ENCODE results near the gene GALNT2. TPM values are rescaled to one million over a fixed set of nuclear protein-coding genes. Genes with fewer than 3 reads are reported as not detected.
A peak's percentile ranks its signal among the peaks of the same experiment; 100 is the strongest.

GALNT2 gene
- total and polyA plus RNA-seq, 12 donors = 9.7 to 35.1 (median 25.8) TPM

- no peaks in the 10 kb centered on the region for H3K9me3 ChIP-seq
- ATAC-seq (peak in 5 of 8 donors; percentile 5 to 45 (median 22)), DNase-seq (no peak)
- no peaks in the 10 kb centered on the region for H3K27me3 ChIP-seq
- peaks cover 0 to 28% (median 0%) of the 10 kb centered on the region in 9 donors for H3K36me3 ChIP-seq
- TF ChIP-seq CTCF (IDR thresholded peaks at IDR 0.05) = no peak
- peak overlapping the region in 2 of 10 donors; percentile 19 to 23 for H3K4me3 ChIP-seq
- intact Hi-C loops (cut with DNase I) = no loop called here
- WGBS, 2 donors = 79 to 81% methylated on average over 15 of the region's 15 CpGs
- H3K4me1 ChIP-seq = peaks cover 0 to 50% (median 33%) of the 10 kb centered on the region in 9 donors
- H3K27ac ChIP-seq = peak overlapping the region in 9 of 10 donors; percentile 35 to 86 (median 65)
Observed at GRCh38 chr1:230114237-230114651, 47.2 kb downstream of the GALNT2 start.

DNA sequence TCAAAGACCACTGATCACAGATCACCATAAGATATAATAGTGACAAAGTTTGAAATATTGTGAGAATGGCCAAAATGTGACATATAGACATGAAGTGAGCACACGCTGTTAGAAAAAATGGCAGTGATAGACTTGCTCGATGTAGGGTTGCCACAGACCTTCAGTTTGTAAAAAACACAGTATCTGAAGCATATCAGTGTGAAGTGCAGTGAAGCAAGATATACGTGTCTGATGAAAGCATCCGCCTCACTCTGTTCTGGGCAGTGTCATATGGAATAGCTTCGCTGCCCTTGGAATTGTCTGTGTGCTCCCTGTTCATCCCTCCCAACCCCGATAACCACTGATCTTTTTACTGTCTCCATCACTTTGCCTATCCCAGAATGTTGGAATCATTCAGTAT lies 50.7 kb downstream of the GALNT2 start:
- 93 to 97% methylated on average over 6 of the region's 6 CpGs for WGBS, 2 donors
- DNase-seq (no peak), ATAC-seq (no peak)
- H3K9me3 ChIP-seq = no peaks in the 10 kb centered on the region
- TF ChIP-seq CTCF (IDR thresholded peaks at IDR 0.05) = no peak
- H3K27me3 ChIP-seq = no peaks in the 10 kb centered on the region
- no peak overlapping the region for H3K4me3 ChIP-seq
- no peak overlapping the region for H3K27ac ChIP-seq
- intact Hi-C loops (cut with DNase I) = no loop called here
- H3K4me1 ChIP-seq = peaks cover 0 to 43% (median 25%) of the 10 kb centered on the region in 9 donors
- peaks cover 0 to 37% (median 0%) of the 10 kb centered on the region in 9 donors for H3K36me3 ChIP-seq

DNA sequence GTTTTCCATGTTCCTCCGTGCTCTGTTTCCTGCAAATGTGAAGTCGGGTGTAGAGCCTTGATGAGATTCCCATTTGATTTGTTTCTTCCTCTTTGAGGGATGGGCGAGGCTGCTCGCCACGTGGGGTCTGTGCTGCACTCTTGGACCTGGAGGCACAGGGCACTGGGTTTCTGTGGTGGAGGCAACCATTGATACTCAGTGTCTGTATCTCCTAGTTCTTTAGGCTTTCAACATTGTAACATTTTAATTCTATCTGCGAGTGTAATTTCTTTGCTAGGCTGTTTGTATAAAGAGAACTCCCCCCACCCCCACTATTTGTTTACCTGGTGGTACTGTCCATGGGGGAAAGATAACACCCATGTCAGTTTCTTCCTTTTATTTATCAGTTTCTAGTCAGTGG lies 52.3 kb downstream of the GALNT2 start:
- intact Hi-C loops (cut with DNase I) = no loop called here
- H3K4me1 ChIP-seq = peaks cover 0 to 42% (median 17%) of the 10 kb centered on the region in 9 donors
- WGBS, 2 donors = 78 to 87% methylated on average over 6 of the region's 6 CpGs
- peaks cover 0 to 30% (median 0%) of the 10 kb centered on the region in 9 donors for H3K36me3 ChIP-seq
- no peak overlapping the region for H3K27ac ChIP-seq
- DNase-seq = no peak
- H3K27me3 ChIP-seq = no peaks in the 10 kb centered on the region
- no peak for TF ChIP-seq CTCF (IDR thresholded peaks at IDR 0.05)
- H3K4me3 ChIP-seq = no peak overlapping the region
- ATAC-seq = no peak
- H3K9me3 ChIP-seq = no peaks in the 10 kb centered on the region

DNA sequence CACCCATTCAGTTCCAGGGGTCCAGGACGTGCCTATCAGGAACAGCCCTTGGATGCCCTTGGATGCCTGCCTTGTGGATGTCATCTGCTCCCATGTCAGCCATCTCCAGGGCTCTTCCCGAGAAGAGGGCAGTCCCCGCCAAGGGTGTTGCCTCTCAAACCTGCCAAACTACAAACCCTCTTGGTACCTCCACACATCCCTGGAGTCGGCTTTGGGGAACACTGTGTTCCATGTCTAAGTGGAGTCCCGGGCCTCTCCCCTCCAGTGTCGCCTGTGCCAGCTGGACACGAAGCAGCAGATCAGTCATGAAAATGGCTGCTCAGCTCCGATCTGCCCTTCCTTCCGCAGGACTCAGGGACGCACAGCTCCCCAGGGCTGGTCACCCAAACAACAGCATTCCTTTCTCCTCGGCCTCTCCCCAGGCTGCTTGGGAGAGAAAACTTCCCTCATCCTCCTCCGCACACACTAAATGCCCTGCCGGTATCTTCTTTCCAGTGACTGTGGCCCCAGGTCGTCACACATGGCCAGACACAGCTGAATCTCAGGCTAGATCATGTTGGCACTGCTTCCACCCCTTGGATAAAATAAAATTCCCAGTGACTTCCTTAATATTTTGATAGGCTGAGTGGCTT lies 53.4 kb downstream of the GALNT2 start:
- H3K27ac ChIP-seq = peak overlapping the region in 3 of 10 donors; percentile 11 to 50 (median 26)
- no peaks in the 10 kb centered on the region for H3K27me3 ChIP-seq
- intact Hi-C loops (cut with DNase I) = no loop called here
- DNase-seq (peak in 1 of 2 donors; percentile 56), ATAC-seq (peak in 7 of 8 donors; percentile 48 to 93 (median 71))
- H3K4me3 ChIP-seq = no peak overlapping the region
- 68 to 74% methylated on average over 14 of the region's 14 CpGs for WGBS, 2 donors
- TF ChIP-seq CTCF (IDR thresholded peaks at IDR 0.05) = no peak
- H3K36me3 ChIP-seq = peaks cover 0 to 25% (median 0%) of the 10 kb centered on the region in 9 donors
- peaks cover 4 to 50% (median 25%) of the 10 kb centered on the region in 9 donors for H3K4me1 ChIP-seq
- H3K9me3 ChIP-seq = no peaks in the 10 kb centered on the region

Data from heart right ventricle (tissue), 16 donors.